IPS-18c (cell line): ENCODE data around the gene IFRD2.
"Not testable (repeated sequence)": the region's sequence is repeated elsewhere in the genome, so short reads cannot be mapped to it uniquely, and the experiment has no call there.

Experiments used
- H3K4me3 ChIP-seq: 2 replicates; pipeline ENCODE4 v1.7.0; 2013; ENCODE audit warnings: low read depth, mild to moderate bottlenecking, low read length, moderate library complexity; ENCODE audit not compliant: insufficient read depth
- H3K9me3 ChIP-seq: one replicate; pipeline ENCODE4 v1.6.1; 2013; ENCODE audit warnings: mild to moderate bottlenecking, low read length, moderate library complexity; ENCODE audit not compliant: control insufficient read depth, insufficient read depth

The IFRD2 gene

GRCh38 chr3:50265571-50265970 is 26.7 kb downstream of the IFRD2 start:
- Histone ChIP-seq H3K9me3 (no peaks in the 10 kb centered on the region), H3K4me3 (no peak overlapping the region)

- no peaks in the 10 kb centered on the region for H3K9me3 ChIP-seq
- no peak overlapping the region for H3K4me3 ChIP-seq
Observed at GRCh38 chr3:50264964-50265485, 27.2 kb downstream of the IFRD2 start.

- H3K9me3 ChIP-seq = no peaks in the 10 kb centered on the region
- peak overlapping the region; percentile 21; the same call in 1 of the 2 replicates for H3K4me3 ChIP-seq
Observed at GRCh38 chr3:50264383-50264963, 27.8 kb downstream of the IFRD2 start.

GRCh38 chr3:50263478-50264382 is 28.5 kb downstream of the IFRD2 start:
- Histone ChIP-seq H3K4me3 (peak overlapping the region; percentile 21; the same call in 1 of the 2 replicates), H3K9me3 (no peaks in the 10 kb centered on the region)

- Histone ChIP-seq H3K4me3 (no peak overlapping the region), H3K9me3 (no peaks in the 10 kb centered on the region)
Observed at GRCh38 chr3:50262778-50263177, 29.5 kb downstream of the IFRD2 start.

- H3K9me3 ChIP-seq, H3K4me3 ChIP-seq: not testable (repeated sequence)
Observed at GRCh38 chr3:50262200-50262599, 30.0 kb downstream of the IFRD2 start.

GRCh38 chr3:50261505-50261904 is 30.7 kb downstream of the IFRD2 start:
- H3K4me3 ChIP-seq = no peak overlapping the region
- H3K9me3 ChIP-seq = no peaks in the 10 kb centered on the region

GRCh38 chr3:50260942-50261441 is 31.2 kb downstream of the IFRD2 start:
- no peaks in the 10 kb centered on the region for H3K9me3 ChIP-seq
- H3K4me3 ChIP-seq = no peak overlapping the region; the same call in 1 of the 2 replicates

GRCh38 chr3:50260027-50260941 is 31.9 kb downstream of the IFRD2 start:
- peak overlapping the region; percentile 51 for H3K4me3 ChIP-seq

GRCh38 chr3:50259432-50260026 is 32.7 kb downstream of the IFRD2 start:
- Histone ChIP-seq H3K9me3 (no peaks in the 10 kb centered on the region), H3K4me3 (no peak overlapping the region; the same call in 1 of the 2 replicates)

More at GRCh38 chr3:50260027-50260941, 31.9 kb downstream of the IFRD2 start:
- H3K9me3 ChIP-seq = no peaks in the 10 kb centered on the region

GRCh38 chr3:50258979-50259378 is 33.2 kb downstream of the IFRD2 start:
- no peak overlapping the region for H3K4me3 ChIP-seq
- H3K9me3 ChIP-seq = no peaks in the 10 kb centered on the region

GRCh38 chr3:50258029-50258680 is 34.1 kb downstream of the IFRD2 start:
- Histone ChIP-seq H3K4me3 (no peak overlapping the region), H3K9me3 (no peaks in the 10 kb centered on the region)

GRCh38 chr3:50256978-50257890 is 35.0 kb downstream of the IFRD2 start:
- no peaks in the 10 kb centered on the region for H3K9me3 ChIP-seq
- H3K4me3 ChIP-seq = no peak overlapping the region

GRCh38 chr3:50255251-50255615 is 37.0 kb downstream of the IFRD2 start:
- Histone ChIP-seq H3K4me3 (no peak overlapping the region), H3K9me3 (no peaks in the 10 kb centered on the region)

- H3K4me3 ChIP-seq = no peak overlapping the region
- no peaks in the 10 kb centered on the region for H3K9me3 ChIP-seq
Observed at GRCh38 chr3:50254577-50255250, 37.5 kb downstream of the IFRD2 start.
